ENCODE measurements around the gene PCP2. TPM values are rescaled to one million over a fixed set of nuclear protein-coding genes. Genes with fewer than 3 reads are reported as not detected.

Gene PCP2
- total RNA-seq, 1 donor from 2014 or later: not detected

- peaks cover 4% of the 10 kb centered on the region for H3K4me1 Mint-ChIP-seq (ENCODE audit: low read depth)
- H3K4me3 Mint-ChIP-seq (ENCODE audit: unreplicated experiment): no peak overlapping the region
- H3K36me3 Mint-ChIP-seq (ENCODE audit: low read depth): no peaks in the 10 kb centered on the region
- no peaks in the 10 kb centered on the region for H3K9me3 Mint-ChIP-seq (ENCODE audit: low read depth)
- no peak overlapping the region for H3K27ac Mint-ChIP-seq (ENCODE audit: unreplicated experiment)
- TF ChIP-seq CTCF (IDR thresholded peaks at IDR 0.05): no peak
- H3K27me3 Mint-ChIP-seq (ENCODE audit: low read depth): peaks cover 38% of the 10 kb centered on the region
- no peak for DNase-seq (ENCODE audit: low spot score)
Observed at GRCh38 chr19:7597689-7598088, 35.8 kb downstream of the PCP2 start.

- Mint-ChIP-seq H3K27ac (ENCODE audit: unreplicated experiment) (no peak overlapping the region), H3K27me3 (ENCODE audit: low read depth) (peaks cover 34% of the 10 kb centered on the region), H3K36me3 (ENCODE audit: low read depth) (no peaks in the 10 kb centered on the region), H3K4me1 (ENCODE audit: low read depth) (peaks cover 4% of the 10 kb centered on the region), H3K9me3 (ENCODE audit: low read depth) (no peaks in the 10 kb centered on the region), H3K4me3 (ENCODE audit: unreplicated experiment) (peak overlapping the region; percentile 60)
- DNase-seq (ENCODE audit: low spot score): no peak
- TF ChIP-seq CTCF (IDR thresholded peaks at IDR 0.05): no peak
Observed at GRCh38 chr19:7596211-7596937, 37.1 kb downstream of the PCP2 start.

- TF ChIP-seq CTCF (IDR thresholded peaks at IDR 0.05): no peak
- no peak for DNase-seq (ENCODE audit: low spot score)
- peaks cover 4% of the 10 kb centered on the region for H3K4me1 Mint-ChIP-seq (ENCODE audit: low read depth)
- peak within 1 kb of the TSS; percentile 63 for H3K4me3 Mint-ChIP-seq (ENCODE audit: unreplicated experiment)
- no peak within 1 kb of the TSS for H3K27ac Mint-ChIP-seq (ENCODE audit: unreplicated experiment)
- peaks cover 34% of the 10 kb centered on the region for H3K27me3 Mint-ChIP-seq (ENCODE audit: low read depth)
- H3K9me3 Mint-ChIP-seq (ENCODE audit: low read depth): no peaks in the 10 kb centered on the region
- no peaks in the 10 kb centered on the region for H3K36me3 Mint-ChIP-seq (ENCODE audit: low read depth)
Observed at GRCh38 chr19:7595466-7596133, 37.9 kb downstream of the PCP2 start, which contains the start of gene CAMSAP3. TSS of gene CAMSAP3 (plus strand) at chr19:7595863. CDS start at chr19:7596003, 140 bp downstream.

GRCh38 chr19:7590256-7590655, 43.3 kb downstream of the PCP2 start:
- no peak for DNase-seq (ENCODE audit: low spot score)
- TF ChIP-seq CTCF (IDR thresholded peaks at IDR 0.05): no peak
- Mint-ChIP-seq H3K36me3 (ENCODE audit: low read depth) (no peaks in the 10 kb centered on the region), H3K9me3 (ENCODE audit: low read depth) (no peaks in the 10 kb centered on the region), H3K27ac (ENCODE audit: unreplicated experiment) (no peak overlapping the region), H3K27me3 (ENCODE audit: low read depth) (peaks cover 20% of the 10 kb centered on the region), H3K4me1 (ENCODE audit: low read depth) (peaks cover 2% of the 10 kb centered on the region), H3K4me3 (ENCODE audit: unreplicated experiment) (no peak overlapping the region)

- TF ChIP-seq CTCF (IDR thresholded peaks at IDR 0.05): no peak
- no peak overlapping the region for H3K4me3 Mint-ChIP-seq (ENCODE audit: unreplicated experiment)
- H3K36me3 Mint-ChIP-seq (ENCODE audit: low read depth): no peaks in the 10 kb centered on the region
- H3K9me3 Mint-ChIP-seq (ENCODE audit: low read depth): no peaks in the 10 kb centered on the region
- no peak for DNase-seq (ENCODE audit: low spot score)
- H3K4me1 Mint-ChIP-seq (ENCODE audit: low read depth): no peaks in the 10 kb centered on the region
- no peak overlapping the region for H3K27ac Mint-ChIP-seq (ENCODE audit: unreplicated experiment)
- H3K27me3 Mint-ChIP-seq (ENCODE audit: low read depth): peaks cover 20% of the 10 kb centered on the region
Observed at GRCh38 chr19:7589822-7590221, 43.7 kb downstream of the PCP2 start.
